Measurements from ENCODE around the gene THYN1. TPM values are rescaled to one million over a fixed set of nuclear protein-coding genes. Genes with fewer than 3 reads are reported as not detected.

The THYN1 gene
- total and polyA plus RNA-seq, 9 donors = 41.0 to 91.8 (median 59.6) TPM

DNA sequence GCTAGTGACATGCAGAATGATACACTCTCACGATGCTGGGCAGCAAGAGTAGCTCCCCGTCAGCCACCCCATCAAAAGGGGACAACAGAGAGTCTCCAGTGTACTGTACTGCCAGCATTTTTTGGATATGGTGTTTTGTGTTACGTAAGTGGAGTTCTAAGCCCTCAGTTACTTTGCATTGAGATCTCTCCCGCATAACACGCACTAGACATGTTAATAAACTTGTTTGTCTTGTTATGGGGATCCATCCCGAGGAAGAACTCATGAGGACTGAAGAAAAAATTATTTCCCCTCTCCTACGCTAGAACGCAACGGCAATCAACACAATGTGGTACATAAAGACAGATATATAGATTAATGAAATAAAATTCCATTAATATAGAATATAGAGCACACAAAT is 53.6 kb downstream of the THYN1 start:
- Histone ChIP-seq H3K27ac (no peak overlapping the region), H3K9me3 (no peaks in the 10 kb centered on the region), H3K4me1 (ENCODE audit: insufficient read depth) (no peaks in the 10 kb centered on the region), H3K27me3 (no peaks in the 10 kb centered on the region), H3K4me3 (no peak overlapping the region), H3K36me3 (no peaks in the 10 kb centered on the region)
- intact Hi-C loops (cut with DNase I) = no loop called here
- WGBS, 3 donors = 95 to 98% (median 97%) methylated on average over 9 of the region's 9 CpGs
- TF ChIP-seq EP300 (IDR thresholded peaks at IDR 0.05) (no peak), POLR2A (IDR thresholded peaks at IDR 0.05) (no peak)
- TF ChIP-seq, protein P1, sequence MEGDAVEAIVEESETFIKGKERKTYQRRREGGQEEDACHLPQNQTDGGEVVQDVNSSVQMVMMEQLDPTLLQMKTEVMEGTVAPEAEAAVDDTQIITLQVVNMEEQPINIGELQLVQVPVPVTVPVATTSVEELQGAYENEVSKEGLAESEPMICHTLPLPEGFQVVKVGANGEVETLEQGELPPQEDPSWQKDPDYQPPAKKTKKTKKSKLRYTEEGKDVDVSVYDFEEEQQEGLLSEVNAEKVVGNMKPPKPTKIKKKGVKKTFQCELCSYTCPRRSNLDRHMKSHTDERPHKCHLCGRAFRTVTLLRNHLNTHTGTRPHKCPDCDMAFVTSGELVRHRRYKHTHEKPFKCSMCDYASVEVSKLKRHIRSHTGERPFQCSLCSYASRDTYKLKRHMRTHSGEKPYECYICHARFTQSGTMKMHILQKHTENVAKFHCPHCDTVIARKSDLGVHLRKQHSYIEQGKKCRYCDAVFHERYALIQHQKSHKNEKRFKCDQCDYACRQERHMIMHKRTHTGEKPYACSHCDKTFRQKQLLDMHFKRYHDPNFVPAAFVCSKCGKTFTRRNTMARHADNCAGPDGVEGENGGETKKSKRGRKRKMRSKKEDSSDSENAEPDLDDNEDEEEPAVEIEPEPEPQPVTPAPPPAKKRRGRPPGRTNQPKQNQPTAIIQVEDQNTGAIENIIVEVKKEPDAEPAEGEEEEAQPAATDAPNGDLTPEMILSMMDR (IDR thresholded peaks at IDR 0.05) = no peak
- DNase-seq = no peak

Other genes starting within 250 kb of the THYN1 start
- gene JAM3, start 184.3 kb downstream of the THYN1 start, total RNA-seq = 10 to 100 TPM; 32.5 to 95.0 (median 72.3) TPM
- gene JAM3, start 184.3 kb downstream of the THYN1 start, polyA plus RNA-seq = 10 to 100 TPM; 43.1 to 86.5 TPM
- gene NCAPD3, start 29.4 kb downstream of the THYN1 start, total RNA-seq = 10 to 100 TPM in 2 of 7 donors, 1 to 10 TPM in 5; 6.2 to 12.1 (median 9.9) TPM
- gene NCAPD3, start 29.4 kb downstream of the THYN1 start, polyA plus RNA-seq = 1 to 10 TPM; 5.8 to 6.7 TPM
- 10 to 100 TPM; 19.4 to 46.5 (median 36.3) TPM for gene VPS26B, start 28.7 kb downstream of the THYN1 start, total RNA-seq
- gene VPS26B, start 28.7 kb downstream of the THYN1 start, polyA plus RNA-seq = 10 to 100 TPM; 26.1 to 44.9 TPM
- 10 to 100 TPM; 14.4 to 27.5 (median 20.4) TPM for gene ACAD8, start 216 bp upstream of the THYN1 start, total RNA-seq
- gene ACAD8, start 216 bp upstream of the THYN1 start, polyA plus RNA-seq = 10 to 100 TPM; 16.7 to 22.1 TPM
- under 1 TPM in 4 of 7 donors, not detected in 3; 0.11 to 0.20 (median 0.12) TPM for gene GLB1L3, start 23.0 kb upstream of the THYN1 start, total RNA-seq
- gene GLB1L3, start 23.0 kb upstream of the THYN1 start, polyA plus RNA-seq = under 1 TPM in 1 of 2 donors, not detected in 1; 0.07 TPM
- gene GLB1L2, start 78.6 kb upstream of the THYN1 start, total RNA-seq = 10 to 100 TPM in 6 of 7 donors, 1 to 10 TPM in 1; 9.8 to 21.6 (median 15.6) TPM
- 10 to 100 TPM; 15.3 to 24.6 TPM for gene GLB1L2, start 78.6 kb upstream of the THYN1 start, polyA plus RNA-seq
- 1 to 10 TPM in 2 of 7 donors, under 1 TPM in 5; 0.18 to 1.4 (median 0.48) TPM for gene B3GAT1, start 158.9 kb upstream of the THYN1 start, total RNA-seq
- under 1 TPM; 0.11 to 0.23 TPM for gene B3GAT1, start 158.9 kb upstream of the THYN1 start, polyA plus RNA-seq

Measured in ovary (tissue), 9 donors.